ENCODE results near the gene PRKCA.
"Not testable (repeated sequence)": the region's sequence is repeated elsewhere in the genome, so short reads cannot be mapped to it uniquely, and the experiment has no call there.

Gene PRKCA

DNA sequence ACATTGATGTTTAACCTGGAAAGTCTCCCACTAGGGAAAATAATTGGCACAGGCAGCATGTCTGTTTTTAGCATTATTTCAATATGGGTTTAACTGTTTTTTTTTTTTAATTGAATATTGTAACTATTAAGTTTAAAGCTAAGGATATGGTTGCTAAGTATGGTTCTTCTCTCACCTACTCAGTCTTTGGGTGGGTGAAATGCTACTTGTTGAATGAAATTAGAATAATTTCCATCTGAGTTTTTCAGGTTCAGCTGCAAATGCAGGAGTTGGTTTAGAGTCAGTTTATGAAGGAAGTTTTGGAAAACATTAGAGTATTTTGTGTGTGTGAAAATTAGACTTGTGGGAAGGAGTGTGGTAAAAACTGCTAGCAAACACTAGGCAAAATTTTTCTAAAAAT is 93.5 kb downstream of the PRKCA start:
- no peak for DNase-seq

DNA sequence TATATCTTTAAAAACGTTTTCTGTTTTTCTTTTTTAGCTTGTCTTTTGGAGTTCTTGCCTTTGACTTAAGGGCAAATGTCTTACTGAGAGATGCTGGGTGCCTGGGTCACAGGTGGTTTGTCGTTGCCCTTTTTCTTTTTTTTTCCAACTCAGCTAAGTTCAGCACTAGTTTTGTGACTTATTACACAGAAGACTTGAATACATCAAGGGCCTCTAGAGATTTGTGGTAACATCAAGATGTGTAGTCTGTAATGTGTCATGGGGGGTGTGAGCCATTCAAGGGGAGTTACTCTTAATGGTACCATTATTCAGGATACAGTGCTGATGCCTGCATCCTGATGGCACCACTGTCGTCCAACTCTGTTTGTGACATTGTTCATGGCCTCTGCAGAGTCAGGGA is 95.1 kb downstream of the PRKCA start:
- DNase-seq, result no peak

DNA sequence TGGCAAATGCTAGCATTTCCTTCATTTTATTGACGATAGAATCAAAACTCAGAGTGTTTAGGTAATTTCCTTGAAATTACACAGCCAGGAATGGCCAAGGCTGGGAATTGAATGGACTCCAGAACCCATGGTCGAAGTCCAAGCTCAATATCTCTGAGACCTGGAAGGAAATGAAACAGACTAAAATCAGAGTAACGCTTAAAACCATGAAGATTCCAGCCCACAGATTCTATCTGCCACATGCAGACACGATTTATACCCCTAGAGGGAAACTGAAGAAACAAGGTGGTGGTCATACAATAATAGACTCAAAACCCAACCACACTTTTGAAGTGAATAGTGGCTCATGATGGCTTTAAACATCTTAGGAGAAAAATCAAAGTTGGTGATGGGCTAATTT is 95.6 kb downstream of the PRKCA start:
- no peak for DNase-seq

DNA sequence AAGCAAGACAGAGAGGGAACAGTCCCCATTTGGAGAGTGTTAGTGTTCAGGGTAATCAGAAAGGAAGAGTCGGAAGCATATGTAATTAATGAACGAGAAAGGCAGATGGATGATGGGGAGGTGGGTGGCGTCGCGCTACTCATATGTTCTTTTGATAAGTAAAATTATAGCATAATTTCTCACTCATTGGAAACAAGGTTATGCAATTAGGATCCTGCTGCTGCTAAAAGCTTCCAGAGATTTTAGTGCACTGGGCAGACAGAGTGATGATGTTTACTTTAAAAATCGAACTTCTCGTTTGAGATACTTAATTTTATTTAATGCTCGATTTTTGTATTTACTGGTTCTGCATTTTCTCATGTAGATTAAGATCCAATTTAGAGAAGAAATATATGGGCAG is 96.2 kb downstream of the PRKCA start:
- no peak for DNase-seq

DNA sequence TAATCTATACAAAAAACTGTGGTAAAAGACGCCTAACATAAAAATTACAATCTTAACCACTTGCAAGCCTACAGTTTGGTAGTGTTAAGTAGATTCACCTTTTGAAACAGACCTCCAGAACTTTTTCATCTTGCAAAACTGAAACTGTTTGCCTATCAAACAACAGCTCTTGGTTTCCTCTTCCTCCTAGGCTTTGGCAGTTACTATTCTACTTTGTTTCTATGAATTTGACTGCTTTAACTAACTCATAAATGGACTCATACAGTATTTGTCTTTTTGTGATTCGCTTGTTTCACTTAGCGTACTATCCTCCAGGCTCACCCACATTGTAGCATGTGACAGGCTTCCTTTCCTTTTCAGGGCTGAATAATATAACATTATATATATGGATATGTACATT is 97.0 kb downstream of the PRKCA start:
- DNase-seq, result no peak

DNA sequence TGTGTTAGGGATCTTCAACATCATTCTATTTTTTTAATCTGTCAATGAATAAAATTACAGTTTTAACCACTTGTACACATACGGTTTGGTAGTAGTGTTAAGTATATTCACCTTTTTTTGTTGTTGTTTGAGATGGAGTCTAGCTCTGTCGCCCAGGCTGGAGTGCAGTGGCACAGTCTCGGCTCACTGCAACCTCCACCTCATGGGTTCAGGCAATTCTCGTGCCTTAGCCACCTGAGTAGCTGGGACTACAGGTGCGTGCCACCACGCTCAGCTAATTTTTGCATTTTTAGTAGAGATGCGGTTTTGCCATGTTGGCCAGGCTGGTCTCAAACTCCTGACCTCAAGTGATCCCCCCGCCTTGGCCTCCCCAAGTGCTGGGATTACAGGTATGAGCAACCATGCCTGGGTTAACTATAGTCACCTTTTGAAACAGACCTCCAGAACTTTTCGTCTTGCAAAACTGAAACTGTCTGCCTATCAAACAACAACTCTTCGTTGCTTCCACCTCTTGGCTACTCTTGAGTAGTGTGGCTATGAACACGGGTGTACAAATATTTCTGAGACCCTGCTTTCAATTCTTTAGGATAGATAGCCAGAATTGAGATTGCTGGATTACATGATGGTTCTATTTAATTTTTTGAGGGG is 97.8 kb downstream of the PRKCA start:
- not testable (repeated sequence) for DNase-seq

DNA sequence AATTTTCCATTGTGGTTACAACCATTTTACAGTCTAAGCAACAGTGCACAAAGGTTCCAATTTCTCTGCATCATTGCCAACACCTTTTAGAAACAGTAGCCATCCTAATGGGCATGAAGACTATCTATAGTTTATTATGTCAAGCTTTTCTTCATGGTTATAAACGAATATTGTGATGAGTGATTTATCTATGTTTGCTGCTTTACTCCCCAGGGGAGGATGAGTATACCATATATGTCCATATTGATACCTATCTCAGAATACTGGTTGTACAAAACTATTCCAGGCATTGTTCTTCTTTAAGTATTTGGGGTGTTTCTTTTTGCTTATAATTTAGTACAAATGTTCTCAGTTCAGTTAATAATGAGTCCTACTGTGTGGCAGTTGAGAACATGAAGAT is 98.3 kb downstream of the PRKCA start:
- no peak for DNase-seq

DNA sequence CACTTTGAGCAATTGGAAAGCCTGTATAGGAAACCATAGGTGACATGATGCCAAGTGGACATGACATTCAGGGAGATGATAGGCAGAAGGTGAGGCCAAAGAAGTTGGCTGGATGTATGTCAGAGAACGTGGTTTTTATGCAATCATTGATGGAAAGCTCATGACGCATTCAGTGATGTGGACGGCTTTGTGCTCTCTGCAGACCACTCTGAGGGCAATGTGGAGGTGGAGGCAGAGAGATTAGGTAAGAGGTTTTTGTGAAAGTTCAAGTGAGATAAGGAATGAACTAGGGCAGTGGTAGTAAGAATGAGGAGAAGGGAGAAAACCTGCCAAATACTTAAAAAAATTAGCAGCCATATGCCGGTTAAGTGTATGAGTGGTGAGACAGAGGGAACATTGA is 99.0 kb downstream of the PRKCA start:
- DNase-seq, result no peak

DNA sequence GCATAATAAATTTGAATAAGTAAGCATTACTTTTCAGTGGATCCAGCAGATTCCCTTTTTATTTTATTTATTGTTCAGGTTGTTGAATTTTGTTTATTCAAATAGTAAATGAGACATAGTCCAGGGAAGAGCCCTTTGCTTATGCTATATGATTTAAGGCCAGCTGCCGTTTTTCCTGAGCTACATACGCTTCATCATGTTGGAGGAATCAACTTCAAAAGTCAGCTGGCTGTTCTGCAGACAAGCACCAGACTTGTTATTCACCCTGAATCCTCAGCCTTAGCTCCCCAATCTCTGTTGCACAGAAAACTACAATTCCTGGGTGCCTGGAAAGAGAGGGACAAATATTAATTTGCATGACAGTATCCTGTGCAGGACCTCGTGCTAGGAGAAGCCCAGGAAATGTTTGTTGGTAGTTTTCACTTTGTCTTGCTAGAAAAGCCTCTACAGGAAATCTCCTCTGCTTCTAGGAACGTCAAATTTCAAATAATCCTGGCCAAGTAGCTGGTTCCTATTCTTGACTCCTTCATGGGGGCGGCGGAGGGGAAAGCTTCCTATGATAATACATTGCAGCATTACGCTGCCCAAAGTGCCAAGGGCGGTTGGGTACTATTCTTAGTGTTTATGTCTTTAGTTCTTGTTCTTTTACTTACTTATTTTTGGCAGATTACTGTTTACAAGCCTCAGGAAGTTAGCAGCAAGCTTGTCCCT is 101.6 kb downstream of the PRKCA start:
- no peak for DNase-seq

DNA sequence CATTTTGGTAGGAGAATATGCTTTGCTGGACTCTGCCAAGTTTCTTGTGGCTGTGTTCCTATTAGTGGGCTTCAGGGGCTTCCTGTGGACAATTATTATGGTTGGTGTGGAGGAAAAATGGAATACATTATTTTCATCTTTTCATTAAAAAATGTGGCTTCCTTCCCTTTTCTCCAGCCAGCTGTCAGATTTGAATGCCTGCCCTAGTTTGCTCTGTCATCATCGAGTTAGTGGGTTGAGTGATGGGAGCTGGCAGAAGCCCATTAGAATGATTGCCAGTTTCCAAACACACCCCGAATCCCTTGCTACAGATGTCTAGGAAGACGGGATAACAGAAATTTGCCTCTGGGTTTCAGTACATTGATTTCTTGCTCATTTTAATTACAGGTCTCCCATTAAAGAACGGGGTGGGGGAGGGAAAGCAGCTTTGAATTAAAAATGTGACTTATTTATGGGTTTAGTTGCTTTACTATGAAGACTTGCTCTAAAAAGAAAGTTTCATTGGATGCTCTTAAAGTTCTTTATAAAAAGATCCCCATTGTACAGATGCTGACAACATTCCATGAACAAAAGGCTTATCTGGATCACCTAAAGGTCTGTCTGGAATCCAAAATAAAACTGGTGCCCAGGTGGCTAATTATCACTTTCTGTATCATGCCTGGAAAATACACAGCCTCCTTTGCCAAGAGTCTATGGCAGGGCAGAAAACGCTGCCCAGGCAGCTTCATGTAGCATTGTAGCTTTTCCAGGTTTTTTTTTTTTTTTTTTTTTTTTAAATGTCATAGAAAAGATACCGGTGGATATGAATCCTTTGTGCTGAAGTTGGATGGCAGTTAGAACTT is 103.6 kb downstream of the PRKCA start:
- DNase-seq, result no peak

DNA sequence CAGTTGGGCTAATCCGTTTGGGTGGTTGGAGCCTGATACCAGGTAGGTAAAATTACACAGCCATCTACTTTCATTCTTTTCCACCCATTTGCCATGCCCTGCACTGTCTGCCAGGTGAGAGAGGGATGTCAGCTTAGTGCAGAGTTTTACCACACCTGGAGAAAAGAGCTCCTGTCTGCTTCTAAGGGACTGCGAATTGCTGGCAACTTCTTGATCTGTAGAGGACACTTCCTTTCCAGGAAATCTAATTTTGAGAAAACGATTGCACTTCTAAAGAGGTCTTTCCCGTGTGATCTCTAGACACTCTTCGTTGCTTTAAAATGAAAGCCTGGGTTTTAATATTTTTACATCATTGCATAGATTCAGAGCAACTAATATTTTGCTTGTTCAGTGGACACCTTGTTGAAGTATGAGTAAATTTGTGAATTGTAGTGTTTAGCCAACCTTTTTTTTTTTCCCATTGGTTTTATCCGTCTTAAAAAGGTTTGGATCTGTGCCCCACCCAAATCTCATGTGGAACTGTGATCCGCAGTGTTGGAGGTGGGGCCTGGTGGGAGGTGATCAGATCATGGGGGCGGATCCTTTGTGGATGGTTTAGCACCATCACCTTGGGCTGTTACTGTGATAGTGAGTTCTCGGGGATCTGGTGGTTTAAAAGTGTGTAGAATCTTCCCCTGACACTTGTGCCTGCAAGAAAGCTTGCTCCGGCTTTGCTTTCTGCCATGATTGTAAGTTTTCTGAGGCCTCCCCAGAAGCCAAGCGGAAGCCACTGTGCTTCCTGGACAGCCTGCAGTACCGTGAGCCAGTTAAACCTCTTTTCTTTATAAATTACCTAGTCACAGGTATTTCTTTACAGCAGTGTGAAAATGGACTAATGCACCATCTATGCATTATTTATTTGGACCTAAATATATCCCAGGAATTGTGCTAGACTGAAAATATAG is 104.6 kb downstream of the PRKCA start:
- DNase-seq, result no peak

DNA sequence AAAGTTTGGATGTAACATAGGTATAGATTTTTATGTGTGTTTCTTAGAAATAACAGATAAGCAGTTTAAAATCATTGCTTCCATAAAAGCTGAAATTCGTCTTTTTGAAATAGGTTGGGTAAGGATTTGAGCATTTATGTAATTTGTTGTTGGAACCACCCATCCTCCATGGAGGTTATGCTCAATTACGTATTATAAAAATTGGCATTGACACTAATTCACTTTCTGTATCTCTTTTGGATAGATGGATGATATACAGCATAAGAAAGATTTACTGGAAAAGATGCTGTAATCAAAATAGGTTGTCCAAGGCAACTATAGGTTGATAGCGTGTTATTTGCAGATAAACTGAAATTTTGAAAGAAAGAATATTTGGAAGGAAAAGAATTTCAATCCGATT is 105.5 kb downstream of the PRKCA start:
- DNase-seq, result no peak

DNA sequence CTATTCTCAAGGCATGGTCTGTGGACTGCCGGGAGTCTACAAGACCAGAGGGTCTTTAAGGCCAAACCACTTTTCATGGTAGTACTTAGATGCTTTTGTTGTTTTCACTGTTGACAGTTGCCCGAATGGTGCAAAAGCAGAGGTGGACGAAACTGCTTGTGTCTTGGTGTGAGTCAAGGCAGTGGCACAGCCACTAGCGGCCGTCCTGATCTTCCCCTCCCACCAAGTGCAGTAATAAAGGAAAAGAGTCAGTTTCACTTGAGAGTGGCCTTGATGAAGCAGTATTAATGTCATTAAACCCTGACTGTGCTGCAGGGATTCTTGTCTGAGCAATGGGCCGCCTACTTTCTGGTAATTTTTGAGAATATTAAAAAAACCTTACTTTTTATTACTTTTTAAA is 109.1 kb downstream of the PRKCA start:
- DNase-seq, result no peak

DNA sequence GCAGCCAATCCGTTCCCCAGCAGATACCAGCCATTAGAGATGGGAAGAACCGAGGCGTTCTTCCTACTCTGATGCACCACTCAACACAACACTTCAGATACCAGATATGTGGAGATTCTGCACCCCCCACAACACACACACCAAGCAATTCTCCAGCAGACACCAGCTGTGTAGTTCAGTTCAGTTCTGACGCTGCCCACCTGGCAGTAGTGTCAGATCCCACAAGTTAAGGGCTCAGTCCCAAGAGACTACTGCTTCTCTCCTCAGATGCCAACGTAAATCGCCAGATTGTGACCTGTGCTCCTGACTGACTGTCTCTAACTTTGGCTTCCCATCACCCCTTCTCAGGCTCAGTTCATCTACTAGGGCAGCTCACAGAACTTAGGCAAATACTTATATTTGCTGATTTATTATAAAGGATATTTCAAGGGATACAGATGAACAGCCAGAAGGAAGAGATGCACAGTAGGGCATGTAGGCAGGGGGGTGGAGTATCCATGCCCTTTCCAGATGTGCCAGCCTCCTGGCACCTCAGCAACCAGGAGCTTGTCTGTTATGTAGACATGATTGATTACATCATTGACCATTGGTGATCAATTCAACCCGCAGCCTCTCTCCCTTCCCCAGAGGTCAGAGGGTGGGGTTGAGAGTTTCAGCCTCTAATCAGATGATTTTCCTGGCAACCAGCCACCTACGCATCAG is 110.6 kb downstream of the PRKCA start:
- DNase-seq, result no peak

DNA sequence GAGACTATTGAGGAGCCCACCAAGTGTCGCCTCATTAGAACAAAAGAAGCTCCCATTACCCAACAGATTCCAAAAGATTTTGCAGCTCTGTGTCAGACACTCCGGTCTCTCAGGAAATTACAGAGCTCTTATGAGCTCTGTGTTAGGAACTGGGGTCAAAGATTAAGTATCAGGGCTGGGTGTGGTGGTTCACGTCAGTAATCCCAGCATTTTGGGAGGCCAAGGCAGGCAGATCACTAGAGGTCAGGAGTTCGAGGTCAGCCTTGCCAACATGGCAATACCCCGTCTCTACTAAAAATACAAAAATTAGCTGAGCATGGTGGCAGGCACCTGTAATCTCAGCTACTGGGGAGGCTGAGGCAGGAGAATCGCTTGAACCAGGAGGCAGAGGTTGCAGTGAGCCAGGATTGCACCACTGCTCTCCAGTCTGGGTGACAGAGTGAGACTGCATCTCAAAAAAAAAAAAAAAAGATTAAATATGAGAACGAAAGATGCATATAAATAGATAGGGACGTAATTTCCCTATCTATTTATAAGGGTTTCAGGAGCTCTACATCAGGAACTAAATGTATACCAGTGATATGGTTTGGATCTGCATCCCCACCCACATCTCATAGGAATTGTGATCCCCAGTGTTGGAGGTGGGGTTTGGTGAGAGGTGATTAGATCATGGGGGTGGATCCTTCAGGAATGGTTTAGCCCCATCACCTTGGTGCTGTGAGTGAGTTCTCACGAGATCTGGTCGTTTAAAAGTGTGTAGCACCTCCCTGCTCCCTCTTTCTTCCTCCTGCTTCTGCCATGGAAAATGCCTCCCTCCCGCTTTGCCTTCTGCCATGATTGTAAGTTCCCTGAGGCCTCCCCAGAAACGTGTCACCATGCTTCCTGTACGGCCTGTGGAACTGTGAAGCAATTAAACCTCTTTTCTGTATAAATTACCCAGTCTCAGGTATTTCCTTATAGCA is 111.4 kb downstream of the PRKCA start:
- DNase-seq, result no peak

DNA sequence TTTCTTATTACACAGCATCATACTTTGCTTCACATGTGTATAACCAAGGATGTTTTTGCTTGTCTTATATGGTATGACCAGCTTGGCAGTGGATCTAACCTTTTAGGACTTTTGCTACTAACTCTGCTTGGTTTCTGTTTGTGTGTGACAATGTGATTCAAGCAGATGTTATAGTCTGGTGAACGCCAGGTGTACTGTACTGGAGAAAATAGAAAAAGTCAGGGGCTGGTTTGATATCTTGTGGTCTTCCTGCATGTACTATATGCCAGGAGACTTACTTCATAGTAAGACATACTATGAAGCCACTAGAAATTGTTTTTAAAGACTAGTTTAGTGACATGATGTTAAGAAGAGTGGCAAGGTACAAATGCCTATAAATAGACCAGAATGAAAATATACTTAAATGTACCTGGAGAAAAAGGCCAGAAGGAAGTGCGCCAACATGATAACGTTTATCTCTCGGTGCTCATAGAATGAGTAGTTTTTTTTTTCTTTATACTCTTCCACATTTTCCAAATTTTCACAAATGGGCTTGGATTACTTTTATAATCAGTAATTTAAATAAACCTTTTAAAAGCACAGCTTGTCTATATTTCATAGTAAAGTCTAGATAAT is 112.3 kb downstream of the PRKCA start:
- DNase-seq, result no peak

DNA sequence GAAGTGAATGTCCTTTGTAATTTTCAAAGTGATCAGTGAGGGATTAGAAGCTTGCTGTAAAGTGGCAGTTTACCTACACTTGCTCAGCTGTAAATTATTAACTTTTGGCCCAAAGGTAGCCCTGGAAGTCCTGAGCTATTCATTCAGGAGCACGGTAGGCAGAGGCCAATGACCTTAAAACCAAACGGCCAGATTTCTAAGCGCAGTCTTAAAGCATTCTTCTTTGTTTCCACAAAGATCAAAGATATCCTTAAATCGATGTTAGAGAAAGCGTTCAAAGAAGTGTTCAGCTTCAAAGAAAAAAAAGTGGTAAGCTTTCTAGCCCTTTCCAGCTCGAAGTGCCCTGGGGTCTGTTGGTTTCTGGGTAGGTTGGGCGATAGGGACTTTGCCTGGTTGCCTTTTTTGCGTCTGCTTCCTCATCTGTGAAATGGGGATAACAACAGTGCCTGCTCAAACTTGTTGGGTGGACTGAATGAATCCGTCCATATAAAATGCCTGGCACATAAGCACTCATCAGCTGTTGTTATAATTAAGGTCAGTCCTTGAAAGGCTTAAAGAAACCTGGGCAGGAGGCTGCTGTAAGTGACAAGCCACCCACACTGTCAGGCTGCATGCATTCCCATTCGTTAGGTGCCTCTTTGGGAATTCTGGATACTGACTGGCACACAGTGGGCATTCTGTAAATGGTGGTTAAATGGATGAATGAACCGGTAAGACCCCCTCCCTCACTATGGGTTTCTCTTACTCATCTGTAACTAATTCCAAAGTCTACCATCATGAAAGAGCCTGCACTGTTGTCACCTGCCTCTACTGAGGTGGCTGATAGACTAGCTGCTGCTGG is 113.2 kb downstream of the PRKCA start:
- no peak for DNase-seq

DNA sequence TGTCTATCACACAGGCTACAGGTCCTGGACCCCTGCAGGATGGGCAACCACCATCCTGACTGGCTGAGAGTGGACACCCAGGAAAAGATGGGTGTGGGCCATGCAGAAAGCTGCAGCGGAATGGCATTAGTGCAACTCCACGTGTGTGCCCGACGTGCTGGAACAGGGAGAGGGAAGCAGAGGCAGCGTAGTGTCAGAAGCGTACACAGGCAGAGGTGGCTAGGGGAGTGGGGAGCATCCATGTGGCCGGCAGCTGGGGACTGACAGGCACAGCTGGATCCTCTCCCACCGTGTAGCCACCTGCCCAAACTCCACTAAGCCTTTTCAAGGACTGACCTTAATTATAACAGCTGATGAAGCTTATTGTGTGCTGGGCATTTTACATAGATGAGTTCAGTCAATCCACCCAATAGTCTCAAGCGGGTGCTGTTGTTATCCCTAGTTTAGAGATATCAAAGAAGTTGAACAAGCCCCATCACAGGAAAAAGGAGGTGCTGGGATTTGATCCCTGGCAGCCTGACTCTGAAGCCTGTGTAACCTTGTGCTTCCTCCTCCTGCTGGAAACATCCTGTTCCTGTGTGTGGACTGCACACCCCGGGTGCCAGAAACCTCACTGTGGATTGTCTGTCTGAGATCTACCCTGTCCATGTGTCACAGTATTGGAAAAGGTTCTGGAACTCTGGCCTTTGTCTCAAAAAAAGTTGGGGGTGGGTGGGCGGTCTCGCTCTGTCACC is 114.0 kb downstream of the PRKCA start:
- DNase-seq, result no peak

DNA sequence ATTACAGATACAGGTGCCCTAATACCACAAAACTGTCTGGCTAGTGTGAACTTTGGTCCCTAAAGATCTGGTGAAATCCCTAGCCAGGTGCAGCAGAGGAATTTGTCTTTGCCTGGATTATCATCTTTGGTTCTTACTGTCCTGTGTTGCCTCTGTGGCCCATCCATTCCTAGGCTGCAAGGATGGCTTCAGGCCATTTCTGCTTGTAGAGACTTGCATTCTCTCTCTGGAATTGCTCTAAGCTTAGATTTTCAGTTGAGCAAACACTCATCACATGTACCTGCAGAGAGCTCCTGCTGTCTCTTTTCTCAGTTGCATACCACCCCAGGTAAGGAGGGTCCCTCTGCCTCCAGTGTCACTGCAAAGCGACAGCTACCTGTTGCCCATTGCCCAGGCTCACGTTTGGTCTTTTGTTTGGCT is 114.9 kb downstream of the PRKCA start:
- DNase-seq, result no peak
